Type B pancreatic cell (in vitro differentiated cells): Measurements from ENCODE around the gene PPFIBP1. TPM values are rescaled to one million over a fixed set of nuclear protein-coding genes. Genes with fewer than 3 reads are reported as not detected.

Experiments used
- DNase-seq: peaks from one replicate; pipeline ENCODE4 v3.0.0; 2021; ENCODE audit warnings: mixed read lengths; ENCODE audit not compliant: unreplicated experiment; ENCODE audit errors: extremely low spot score
- H3K27ac Mint-ChIP-seq: 2 replicates; pipeline ENCODE4 v1.8.0; 2021; ENCODE audit warnings: mild to moderate bottlenecking, mixed read lengths
- H3K27me3 Mint-ChIP-seq: 2 replicates; pipeline ENCODE4 v1.8.0; 2021; ENCODE audit warnings: mixed read lengths
- H3K36me3 Mint-ChIP-seq: 2 replicates; pipeline ENCODE4 v1.8.0; 2021; ENCODE audit warnings: mixed read lengths
- H3K4me1 Mint-ChIP-seq: one replicate; pipeline ENCODE4 v1.8.0; 2021; ENCODE audit warnings: mixed read lengths; ENCODE audit not compliant: unreplicated experiment
- H3K4me3 Mint-ChIP-seq: 2 replicates; pipeline ENCODE4 v1.8.0; 2021; ENCODE audit warnings: mild to moderate bottlenecking, mixed read lengths
- H3K9me3 Mint-ChIP-seq: 2 replicates; pipeline ENCODE4 v1.8.0; 2021; ENCODE audit warnings: mixed read lengths
- CTCF ChIP-seq: fragments of 200-600 bp; sonication (generic); conservative IDR thresholded peaks from 2 replicates; pipeline ENCODE4 v1.5.0; 2021; ENCODE audit warnings: antibody characterized with exemption, mild to moderate bottlenecking
- total RNA-seq: library from RNA; stranded (reverse); gene quantifications from 2 replicates; pipeline ENCODE4 v1.2.1, GENCODE V29; 2021; ENCODE audit warnings: low replicate concordance

PPFIBP1 gene
- total RNA-seq, 1 donor from 2014 or later, result 68.3 TPM

GRCh38 chr12:27498149-27498548 lies 25.9 kb upstream of the PPFIBP1 start:
- no peaks in the 10 kb centered on the region for H3K27me3 Mint-ChIP-seq
- no peaks in the 10 kb centered on the region for H3K9me3 Mint-ChIP-seq
- DNase-seq, result no peak
- no peak overlapping the region for H3K4me3 Mint-ChIP-seq
- peaks cover 4% of the 10 kb centered on the region for H3K36me3 Mint-ChIP-seq
- H3K4me1 Mint-ChIP-seq, result no peaks in the 10 kb centered on the region
- H3K27ac Mint-ChIP-seq, result no peak overlapping the region
- no peak for TF ChIP-seq CTCF

- Mint-ChIP-seq H3K27ac (no peak overlapping the region), H3K4me1 (no peaks in the 10 kb centered on the region), H3K9me3 (no peaks in the 10 kb centered on the region), H3K36me3 (peaks cover 4% of the 10 kb centered on the region), H3K27me3 (no peaks in the 10 kb centered on the region), H3K4me3 (no peak overlapping the region)
- DNase-seq, result no peak
- TF ChIP-seq CTCF, result no peak
Observed at GRCh38 chr12:27498761-27499160, 25.2 kb upstream of the PPFIBP1 start.

- no peaks in the 10 kb centered on the region for H3K27me3 Mint-ChIP-seq
- no peak for TF ChIP-seq CTCF
- H3K4me3 Mint-ChIP-seq, result no peak overlapping the region
- DNase-seq, result no peak
- H3K36me3 Mint-ChIP-seq, result peaks cover 7% of the 10 kb centered on the region
- no peaks in the 10 kb centered on the region for H3K9me3 Mint-ChIP-seq
- H3K27ac Mint-ChIP-seq, result no peak overlapping the region
- no peaks in the 10 kb centered on the region for H3K4me1 Mint-ChIP-seq
Observed at GRCh38 chr12:27499377-27499776, 24.6 kb upstream of the PPFIBP1 start.

GRCh38 chr12:27500546-27500945 lies 23.5 kb upstream of the PPFIBP1 start:
- Mint-ChIP-seq H3K27me3 (no peaks in the 10 kb centered on the region), H3K4me3 (no peak overlapping the region), H3K36me3 (peaks cover 7% of the 10 kb centered on the region), H3K27ac (no peak overlapping the region), H3K4me1 (no peaks in the 10 kb centered on the region), H3K9me3 (no peaks in the 10 kb centered on the region)
- no peak for DNase-seq
- TF ChIP-seq CTCF, result no peak

DNA sequence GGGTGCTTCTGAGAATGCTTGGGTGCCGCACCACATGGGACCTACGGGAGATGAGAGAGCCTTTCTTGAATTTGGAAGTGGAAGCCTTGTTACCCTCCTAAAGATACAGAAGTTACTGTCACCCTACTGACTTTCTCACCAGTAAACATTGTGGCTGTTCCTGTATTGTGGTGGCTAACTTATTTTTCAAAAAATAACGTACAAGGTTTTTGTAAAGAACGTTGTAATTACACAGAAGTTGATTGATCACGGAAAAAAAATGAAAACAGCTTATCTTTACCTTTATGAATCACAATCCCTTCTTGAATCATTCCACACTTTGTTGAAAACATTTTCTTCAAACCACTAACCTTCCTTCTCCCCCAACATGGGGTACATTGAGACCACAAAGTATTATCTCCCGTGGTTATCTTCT lies 22.0 kb upstream of the PPFIBP1 start:
- no peak for DNase-seq
- Mint-ChIP-seq H3K27me3 (no peaks in the 10 kb centered on the region), H3K4me1 (no peaks in the 10 kb centered on the region), H3K9me3 (no peaks in the 10 kb centered on the region), H3K4me3 (no peak overlapping the region), H3K27ac (no peak overlapping the region), H3K36me3 (peaks cover 7% of the 10 kb centered on the region)
- TF ChIP-seq CTCF, result no peak

- H3K4me3 Mint-ChIP-seq, result no peak overlapping the region
- no peaks in the 10 kb centered on the region for H3K9me3 Mint-ChIP-seq
- no peak overlapping the region for H3K27ac Mint-ChIP-seq
- no peaks in the 10 kb centered on the region for H3K27me3 Mint-ChIP-seq
- DNase-seq, result no peak
- H3K36me3 Mint-ChIP-seq, result peaks cover 7% of the 10 kb centered on the region
- no peak for TF ChIP-seq CTCF
- no peaks in the 10 kb centered on the region for H3K4me1 Mint-ChIP-seq
Observed at GRCh38 chr12:27504507-27504906, 19.5 kb upstream of the PPFIBP1 start.
